PFSK-1 (cell line): ENCODE results near the gene DPP3.

Experiments
- FOXP2 ChIP-seq: optimal IDR thresholded peaks from 2 replicates; pipeline ENCODE3; 2011; ENCODE audit warnings: borderline replicate concordance, control low read depth, inconsistent platforms; ENCODE audit not compliant: insufficient read depth; ENCODE audit errors: extremely low read length, extremely low read depth
- POLR2AphosphoS5 ChIP-seq: IDR thresholded peaks from 2 replicates; pipeline ENCODE4 v1.6.1; 2012; ENCODE audit warnings: low read depth, mild to moderate bottlenecking, control low read depth, low read length, moderate library complexity
- REST ChIP-seq, 2 experiments: IDR thresholded peaks; 2 replicates each; pipeline versions ENCODE4 v1.6.1 to v1.8.0; 2011 to 2012; ENCODE audit warnings: low read depth in 2 of 2, low read length in 2 of 2, control low read depth in 1 of 2, inconsistent platforms in 1 of 2, mild to moderate bottlenecking in 1 of 2, moderate library complexity in 1 of 2; ENCODE audit not compliant: insufficient read depth in 1 of 2
- SIN3A ChIP-seq: IDR thresholded peaks from 2 replicates; pipeline ENCODE4 v1.6.1; 2012; ENCODE audit warnings: mild to moderate bottlenecking, low read length, moderate library complexity, borderline replicate concordance; ENCODE audit not compliant: insufficient read depth
- TAF1 ChIP-seq: IDR thresholded peaks from 2 replicates; pipeline ENCODE4 v1.6.1; 2012; ENCODE audit warnings: low read length, control low read depth, borderline replicate concordance; ENCODE audit not compliant: insufficient read depth

DPP3 gene

GRCh38 chr11:66443602-66444001 lies 36.6 kb upstream of the DPP3 start:
- TF ChIP-seq REST (IDR thresholded peaks at IDR 0.05; ENCODE audit: insufficient read depth in 1 of 2, low read depth in 2 of 2, low read length in 2 of 2) (no peak), SIN3A (no peak), TAF1 (no peak), FOXP2 (no peak), POLR2AphosphoS5 (no peak)

GRCh38 chr11:66447012-66447411 lies 33.2 kb upstream of the DPP3 start:
- TF ChIP-seq POLR2AphosphoS5, result no peak
- no peak for TF ChIP-seq SIN3A
- TF ChIP-seq FOXP2, result no peak
- no peak for TF ChIP-seq TAF1
- TF ChIP-seq REST (IDR thresholded peaks at IDR 0.05; ENCODE audit: insufficient read depth in 1 of 2, low read depth in 2 of 2, low read length in 2 of 2), result no peak

- TF ChIP-seq TAF1, result no peak
- no peak for TF ChIP-seq FOXP2
- no peak for TF ChIP-seq POLR2AphosphoS5
- no peak for TF ChIP-seq SIN3A
- TF ChIP-seq REST (IDR thresholded peaks at IDR 0.05; ENCODE audit: insufficient read depth in 1 of 2, low read depth in 2 of 2, low read length in 2 of 2), result no peak
Observed at GRCh38 chr11:66448523-66448922, 31.7 kb upstream of the DPP3 start.

- TF ChIP-seq TAF1 (no peak), REST (IDR thresholded peaks at IDR 0.05; ENCODE audit: insufficient read depth in 1 of 2, low read depth in 2 of 2, low read length in 2 of 2) (no peak), POLR2AphosphoS5 (no peak), SIN3A (no peak), FOXP2 (no peak)
Observed at GRCh38 chr11:66450560-66450959, 29.7 kb upstream of the DPP3 start.

- TF ChIP-seq POLR2AphosphoS5, result no peak
- TF ChIP-seq FOXP2, result no peak
- TF ChIP-seq SIN3A, result no peak
- TF ChIP-seq TAF1, result no peak
- TF ChIP-seq REST (IDR thresholded peaks at IDR 0.05; ENCODE audit: insufficient read depth in 1 of 2, low read depth in 2 of 2, low read length in 2 of 2), result no peak
Observed at GRCh38 chr11:66451663-66452062, 28.6 kb upstream of the DPP3 start.
